RWPE1 (cell line): ENCODE results near the gene C1orf21.

ENCODE experiments used
- CTCF ChIA-PET: fragments of 350-600 bp; sonication (Branson Sonifier 250); formaldehyde crosslinking; extraction: SDS; loops from one replicate; lab custom pipeline; 2021; lab: Yijun Ruan, JAX
- POLR2A ChIA-PET: fragments of 400-600 bp; formaldehyde crosslinking; extraction: SDS; loops from one replicate; lab custom pipeline; 2020; ENCODE audit warnings: antibody characterized with exemption; ENCODE audit not compliant: low non-redundant PET; lab: Yijun Ruan, JAX
- DNase-seq: peaks from one replicate; pipeline ENCODE4 v3.0.0; 2012; ENCODE audit warnings: low spot score
- H3K27ac ChIP-seq: fragments of 450-650 bp; 2 replicates; pipeline ENCODE4 v1.5.1; 2017
- TF ChIP-seq, protein P1 (sequence below): fragments of 450-650 bp; conservative IDR thresholded peaks from 2 replicates; pipeline ENCODE4 v1.5.1; 2017; ENCODE audit warnings: low read depth, mild to moderate bottlenecking

C1orf21 gene

GRCh38 chr1:184476187-184476586 lies 89.4 kb downstream of the C1orf21 start:
- DNase-seq: no peak
- TF ChIP-seq, protein P1, sequence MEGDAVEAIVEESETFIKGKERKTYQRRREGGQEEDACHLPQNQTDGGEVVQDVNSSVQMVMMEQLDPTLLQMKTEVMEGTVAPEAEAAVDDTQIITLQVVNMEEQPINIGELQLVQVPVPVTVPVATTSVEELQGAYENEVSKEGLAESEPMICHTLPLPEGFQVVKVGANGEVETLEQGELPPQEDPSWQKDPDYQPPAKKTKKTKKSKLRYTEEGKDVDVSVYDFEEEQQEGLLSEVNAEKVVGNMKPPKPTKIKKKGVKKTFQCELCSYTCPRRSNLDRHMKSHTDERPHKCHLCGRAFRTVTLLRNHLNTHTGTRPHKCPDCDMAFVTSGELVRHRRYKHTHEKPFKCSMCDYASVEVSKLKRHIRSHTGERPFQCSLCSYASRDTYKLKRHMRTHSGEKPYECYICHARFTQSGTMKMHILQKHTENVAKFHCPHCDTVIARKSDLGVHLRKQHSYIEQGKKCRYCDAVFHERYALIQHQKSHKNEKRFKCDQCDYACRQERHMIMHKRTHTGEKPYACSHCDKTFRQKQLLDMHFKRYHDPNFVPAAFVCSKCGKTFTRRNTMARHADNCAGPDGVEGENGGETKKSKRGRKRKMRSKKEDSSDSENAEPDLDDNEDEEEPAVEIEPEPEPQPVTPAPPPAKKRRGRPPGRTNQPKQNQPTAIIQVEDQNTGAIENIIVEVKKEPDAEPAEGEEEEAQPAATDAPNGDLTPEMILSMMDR: no peak
- CTCF ChIA-PET: no interaction called here
- POLR2A ChIA-PET: no interaction called here
- H3K27ac ChIP-seq: no peak overlapping the region

DNA sequence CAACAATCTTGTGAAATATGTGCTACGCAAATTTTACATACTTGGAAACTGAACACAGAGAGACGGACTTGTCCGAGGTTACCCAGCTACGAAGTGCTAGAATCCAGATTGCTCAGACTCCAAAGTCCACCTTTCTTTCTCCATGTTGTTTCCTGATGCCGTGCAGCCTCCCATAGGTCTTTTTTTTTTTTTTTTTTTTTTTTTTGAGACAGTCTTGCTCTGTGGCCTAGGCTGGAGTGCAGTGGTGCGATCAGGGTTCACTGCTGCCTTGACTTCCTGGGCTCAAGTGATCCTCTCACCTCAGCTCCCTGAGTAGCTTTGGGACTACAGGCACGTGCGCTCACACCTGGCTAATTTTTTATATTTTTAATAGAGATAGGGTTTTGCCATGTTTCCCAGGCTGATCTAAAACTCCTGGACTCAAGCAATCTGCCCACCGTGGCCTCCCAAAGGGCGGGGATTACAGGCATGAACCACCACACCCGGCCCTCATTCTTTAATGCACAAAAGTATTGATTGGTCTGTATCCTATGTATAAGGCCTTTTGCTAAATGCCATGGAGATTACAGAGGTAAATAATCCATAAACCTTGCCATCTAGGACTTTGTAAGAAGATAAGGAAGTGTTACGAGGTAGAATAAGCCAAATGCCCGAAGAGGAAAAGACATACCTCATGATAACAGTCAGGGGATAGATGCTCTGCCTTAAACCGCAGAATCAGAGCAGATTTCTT lies 92.8 kb downstream of the C1orf21 start:
- ChIA-PET CTCF (no interaction called here), POLR2A (no interaction called here)
- H3K27ac ChIP-seq: no peak overlapping the region
- no peak for DNase-seq
- TF ChIP-seq, protein P1: no peak

DNA sequence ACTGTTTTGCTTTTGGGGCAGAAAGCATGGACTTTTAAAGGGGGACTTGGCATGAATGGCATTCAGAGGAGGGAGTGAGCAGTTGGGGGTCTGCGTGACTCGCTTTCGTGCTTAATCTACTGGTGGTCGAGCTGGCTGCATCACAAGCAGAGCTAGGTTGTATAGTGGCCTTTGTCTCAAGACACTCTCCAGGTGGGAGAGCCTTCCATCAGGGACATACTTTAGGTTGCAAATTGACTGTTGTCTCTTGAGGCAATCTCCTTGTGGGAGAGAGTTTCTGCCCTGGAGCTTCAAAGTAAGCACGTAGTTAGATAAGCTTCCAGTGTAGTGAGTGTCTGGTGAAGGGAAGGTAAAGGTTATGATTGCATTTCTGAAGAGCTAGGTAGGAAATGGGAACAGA lies 93.9 kb downstream of the C1orf21 start:
- ChIA-PET CTCF (interaction anchor here (1.3 kb wide), 1 partner anchor 382 kb away, joined by 3 read pairs; no protein-coding TSS in a partner anchor), POLR2A (no interaction called here)
- TF ChIP-seq, protein P1: no peak
- no peak overlapping the region for H3K27ac ChIP-seq
- no peak for DNase-seq

DNA sequence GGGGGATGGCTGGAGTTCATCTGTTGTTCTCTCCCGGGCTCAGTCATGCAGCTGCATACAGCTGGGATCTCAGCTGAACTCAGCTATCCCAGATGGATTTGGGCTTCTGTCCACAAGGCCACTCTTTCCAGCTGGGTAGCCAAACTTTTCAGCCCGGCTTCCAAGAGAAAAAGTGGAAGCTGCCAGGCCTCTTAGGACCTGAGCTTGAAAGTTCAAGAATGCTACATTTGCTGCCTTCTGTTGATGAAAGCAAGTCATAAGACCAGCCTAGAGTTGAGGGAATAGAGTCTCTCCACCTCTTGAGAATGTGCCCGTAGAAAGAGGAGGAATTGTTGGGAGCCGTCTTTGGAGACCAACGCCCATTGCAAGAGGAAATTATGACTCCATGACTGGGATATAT lies 95.3 kb downstream of the C1orf21 start:
- no peak overlapping the region for H3K27ac ChIP-seq
- ChIA-PET CTCF (interaction anchor here (0.9 kb wide), 1 partner anchor 9 kb away, joined by 3 read pairs; no protein-coding TSS in a partner anchor), POLR2A (no interaction called here)
- DNase-seq: no peak
- TF ChIP-seq, protein P1: no peak

GRCh38 chr1:184483101-184483683 lies 96.4 kb downstream of the C1orf21 start:
- TF ChIP-seq, protein P1: no peak
- H3K27ac ChIP-seq: no peak overlapping the region
- ChIA-PET POLR2A (no interaction called here), CTCF (interaction anchor here (0.5 to 0.9 kb wide), 3 partner anchors 10 to 679 kb away, joined by 3 to 5 read pairs (median 5); no protein-coding TSS in a partner anchor)
- no peak for DNase-seq

DNA sequence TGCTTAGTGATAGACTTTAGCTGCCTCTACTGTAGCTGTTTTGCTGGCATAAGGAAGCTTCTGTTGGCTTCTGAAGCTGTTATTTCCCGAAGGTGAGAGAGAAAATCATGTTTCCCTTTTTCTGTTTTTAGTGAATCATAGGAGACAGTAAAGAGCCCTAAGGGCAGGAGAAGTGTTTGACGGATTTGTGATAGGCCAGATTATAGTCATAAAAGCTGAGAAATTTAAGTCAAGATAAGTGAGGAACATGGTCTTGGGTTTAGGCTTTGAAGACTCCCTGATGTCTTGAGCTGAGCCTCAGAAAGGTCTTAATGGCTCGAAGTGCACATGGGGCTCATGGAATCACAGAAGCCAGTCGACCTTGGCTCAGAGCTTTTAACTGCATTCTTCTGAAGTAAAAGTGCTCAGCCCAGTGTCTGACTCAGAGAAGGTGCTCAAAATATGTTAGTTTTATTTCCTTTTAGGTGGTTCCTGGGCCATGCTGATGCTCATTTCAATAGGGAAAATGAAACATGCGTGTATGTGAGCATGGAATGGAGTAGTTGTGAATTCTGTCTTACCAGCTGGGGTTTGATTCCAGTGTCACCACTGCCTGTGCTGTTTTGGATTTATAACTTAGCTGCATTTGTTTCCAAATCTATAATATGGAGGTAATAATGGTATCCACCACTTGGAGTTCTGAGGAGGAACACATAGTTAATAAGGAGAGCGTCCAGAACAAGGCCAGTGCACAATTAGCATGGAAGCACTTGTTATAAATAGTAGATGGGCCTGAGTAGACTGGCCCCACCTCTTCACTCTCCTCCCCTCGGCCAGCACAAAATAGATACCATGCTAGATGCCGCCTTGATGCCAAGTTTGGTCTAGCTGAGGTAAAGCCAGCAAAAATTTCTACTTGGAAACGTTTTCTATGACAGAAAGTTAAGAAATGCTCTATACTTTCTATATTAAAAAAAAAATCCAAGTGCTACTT lies 99.2 kb downstream of the C1orf21 start:
- DNase-seq: no peak
- H3K27ac ChIP-seq: no peak overlapping the region
- POLR2A ChIA-PET: no interaction called here
- CTCF ChIA-PET: no interaction called here
- TF ChIP-seq, protein P1: no peak
